ENCODE results near the gene PTPRM.

The PTPRM gene

DNA sequence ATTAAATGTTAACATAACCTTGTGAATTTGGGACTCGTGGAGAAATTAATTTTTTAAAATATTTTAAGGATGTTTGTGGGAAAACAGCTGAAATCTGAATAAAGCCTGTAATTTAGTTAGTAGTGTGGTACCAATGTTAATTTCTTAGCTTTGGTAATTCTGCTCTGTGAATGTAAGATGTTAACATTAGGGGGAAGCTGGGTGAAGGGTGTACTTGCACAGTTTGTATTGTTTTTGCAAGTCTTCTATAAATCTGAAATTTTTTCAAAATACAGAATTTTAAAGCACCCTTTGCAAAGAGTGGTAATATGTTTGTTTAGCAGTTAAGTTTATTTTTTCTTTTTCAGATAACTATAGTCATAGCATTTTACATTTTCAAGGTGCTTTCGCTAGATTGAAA is 4.5 kb downstream of the PTPRM start:
- Histone ChIP-seq H3K4me1 (ENCODE audit: control insufficient read depth, insufficient read depth, low read length) (peaks cover 6% of the 10 kb centered on the region; the same call in 1 of the 2 replicates), H3K9me3 (ENCODE audit: control insufficient read depth, insufficient read depth, low read depth, low read length) (no peaks in the 10 kb centered on the region), H3K27ac (ENCODE audit: extremely low read depth, low read depth, low read length) (no peak overlapping the region), H3K4me3 (ENCODE audit: low read depth, low read length) (no peak overlapping the region), H3K36me3 (ENCODE audit: control insufficient read depth in 2 of 2, insufficient read depth in 1 of 2, low read length in 2 of 2) (no peaks in the 10 kb centered on the region)
- ChIA-PET POLR2A (no interaction called here), CTCF (interaction anchor here (0.6 kb wide), 1 partner anchor 906 kb away, joined by 3 read pairs; no protein-coding TSS in a partner anchor)
- TF ChIP-seq SCRT1 (tag by site-specific recombination; IDR thresholded peaks at IDR 0.05; ENCODE audit: borderline replicate concordance) (no peak), ZNF529 (tag by site-specific recombination; IDR thresholded peaks at IDR 0.05; ENCODE audit: insufficient replicate concordance) (peak; percentile 92)

DNA sequence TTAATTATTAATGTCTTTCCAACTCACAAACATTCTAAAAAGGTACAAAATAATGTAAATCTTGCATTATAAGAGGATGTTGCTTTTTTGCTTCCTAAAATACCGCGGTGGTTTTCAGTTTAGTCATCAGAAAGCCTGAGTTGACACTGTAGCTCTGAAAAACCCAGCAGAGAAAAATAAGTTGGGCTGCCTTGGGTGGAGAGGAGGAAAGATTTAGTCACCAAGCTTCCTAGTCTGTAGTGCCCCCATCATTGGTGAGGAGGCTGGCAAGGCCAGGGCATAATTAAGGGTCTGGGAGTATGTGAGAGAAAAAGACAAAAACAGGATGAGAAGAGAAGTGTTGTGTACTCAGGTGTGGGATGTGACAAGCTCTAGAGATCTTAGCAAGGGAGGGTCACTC is 5.7 kb downstream of the PTPRM start:
- no peak overlapping the region for H3K4me3 ChIP-seq (ENCODE audit: low read depth, low read length)
- no peaks in the 10 kb centered on the region for H3K36me3 ChIP-seq (ENCODE audit: control insufficient read depth in 2 of 2, insufficient read depth in 1 of 2, low read length in 2 of 2)
- no peak overlapping the region for H3K27ac ChIP-seq (ENCODE audit: extremely low read depth, low read depth, low read length)
- no peaks in the 10 kb centered on the region for H3K9me3 ChIP-seq (ENCODE audit: control insufficient read depth, insufficient read depth, low read depth, low read length)
- H3K4me1 ChIP-seq (ENCODE audit: control insufficient read depth, insufficient read depth, low read length) = peaks cover 8% of the 10 kb centered on the region; the same call in 1 of the 2 replicates
- ChIA-PET POLR2A (no interaction called here), CTCF (no interaction called here)
- no peak for TF ChIP-seq OSR2 (tag by site-specific recombination; IDR thresholded peaks at IDR 0.05)
- TF ChIP-seq ZBTB1 (tag by site-specific recombination; IDR thresholded peaks at IDR 0.05) = no peak

DNA sequence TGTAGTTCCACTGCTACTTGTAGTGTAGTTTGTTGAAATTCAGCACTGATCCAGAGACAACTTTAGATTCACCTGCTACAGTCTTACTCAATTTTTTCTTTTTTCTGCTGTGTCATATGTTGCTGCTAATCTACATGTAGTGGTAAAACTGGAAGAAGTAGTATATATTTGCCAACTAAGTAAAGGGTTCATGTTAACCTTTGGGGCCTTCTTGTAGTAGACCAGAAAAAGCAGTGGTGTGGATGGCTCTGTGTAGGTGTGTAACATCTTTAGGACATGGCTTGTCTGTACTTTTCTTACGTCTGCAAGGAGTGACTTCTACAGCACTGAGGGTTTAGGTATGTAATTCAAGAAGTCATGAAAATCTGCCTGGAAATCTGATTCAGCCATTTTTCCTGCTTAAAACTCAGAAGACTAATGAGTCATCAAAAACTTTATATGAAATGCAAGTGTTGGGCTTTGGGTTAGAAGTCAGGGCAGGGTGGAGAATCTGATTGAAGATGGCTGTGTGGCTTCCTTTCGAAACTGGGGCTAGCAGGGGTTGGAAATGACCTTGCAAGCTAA is 8.4 kb downstream of the PTPRM start:
- ChIA-PET CTCF (interaction anchor here (0.6 to 3.0 kb wide), 3 partner anchors 9 to 549 kb away, joined by 5 to 17 read pairs (median 5); partner anchors contain the start of gene PTPRM), POLR2A (interaction anchor here (0.7 kb wide), 1 partner anchor 9 kb away, joined by 3 read pairs; no protein-coding TSS in a partner anchor)
- no peak overlapping the region for H3K4me3 ChIP-seq (ENCODE audit: low read depth, low read length)
- no peaks in the 10 kb centered on the region for H3K36me3 ChIP-seq (ENCODE audit: control insufficient read depth in 2 of 2, insufficient read depth in 1 of 2, low read length in 2 of 2)
- H3K27ac ChIP-seq (ENCODE audit: extremely low read depth, low read depth, low read length) = no peak overlapping the region
- peaks cover 8% of the 10 kb centered on the region; the same call in 1 of the 2 replicates for H3K4me1 ChIP-seq (ENCODE audit: control insufficient read depth, insufficient read depth, low read length)
- no peaks in the 10 kb centered on the region for H3K9me3 ChIP-seq (ENCODE audit: control insufficient read depth, insufficient read depth, low read depth, low read length)
- TF ChIP-seq ZNF23 (tag by site-specific recombination; IDR thresholded peaks at IDR 0.05; ENCODE audit: borderline replicate concordance) = no peak
- no peak for TF ChIP-seq ZNF248 (tag by site-specific recombination; IDR thresholded peaks at IDR 0.05)
- TF ChIP-seq, protein P1, sequence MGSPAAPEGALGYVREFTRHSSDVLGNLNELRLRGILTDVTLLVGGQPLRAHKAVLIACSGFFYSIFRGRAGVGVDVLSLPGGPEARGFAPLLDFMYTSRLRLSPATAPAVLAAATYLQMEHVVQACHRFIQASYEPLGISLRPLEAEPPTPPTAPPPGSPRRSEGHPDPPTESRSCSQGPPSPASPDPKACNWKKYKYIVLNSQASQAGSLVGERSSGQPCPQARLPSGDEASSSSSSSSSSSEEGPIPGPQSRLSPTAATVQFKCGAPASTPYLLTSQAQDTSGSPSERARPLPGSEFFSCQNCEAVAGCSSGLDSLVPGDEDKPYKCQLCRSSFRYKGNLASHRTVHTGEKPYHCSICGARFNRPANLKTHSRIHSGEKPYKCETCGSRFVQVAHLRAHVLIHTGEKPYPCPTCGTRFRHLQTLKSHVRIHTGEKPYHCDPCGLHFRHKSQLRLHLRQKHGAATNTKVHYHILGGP (tag by site-specific recombination; IDR thresholded peaks at IDR 0.05) = no peak
- TF ChIP-seq EGR2 (tag by site-specific recombination; IDR thresholded peaks at IDR 0.05; ENCODE audit: low read depth) = no peak
- TF ChIP-seq, protein P2, sequence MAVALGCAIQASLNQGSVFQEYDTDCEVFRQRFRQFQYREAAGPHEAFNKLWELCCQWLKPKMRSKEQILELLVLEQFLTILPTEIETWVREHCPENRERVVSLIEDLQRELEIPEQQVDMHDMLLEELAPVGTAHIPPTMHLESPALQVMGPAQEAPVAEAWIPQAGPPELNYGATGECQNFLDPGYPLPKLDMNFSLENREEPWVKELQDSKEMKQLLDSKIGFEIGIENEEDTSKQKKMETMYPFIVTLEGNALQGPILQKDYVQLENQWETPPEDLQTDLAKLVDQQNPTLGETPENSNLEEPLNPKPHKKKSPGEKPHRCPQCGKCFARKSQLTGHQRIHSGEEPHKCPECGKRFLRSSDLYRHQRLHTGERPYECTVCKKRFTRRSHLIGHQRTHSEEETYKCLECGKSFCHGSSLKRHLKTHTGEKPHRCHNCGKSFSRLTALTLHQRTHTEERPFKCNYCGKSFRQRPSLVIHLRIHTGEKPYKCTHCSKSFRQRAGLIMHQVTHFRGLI (tag by site-specific recombination; IDR thresholded peaks at IDR 0.05) = peak; percentile 19; the same call in 1 of the 2 replicates
- TF ChIP-seq ZNF19 (tag by site-specific recombination; IDR thresholded peaks at IDR 0.05; ENCODE audit: low read depth) = no peak
- TF ChIP-seq ZNF473 (tag by site-specific recombination; IDR thresholded peaks at IDR 0.05) = no peak
- TF ChIP-seq ZSCAN23 (tag by site-specific recombination; IDR thresholded peaks at IDR 0.05) = no peak

DNA sequence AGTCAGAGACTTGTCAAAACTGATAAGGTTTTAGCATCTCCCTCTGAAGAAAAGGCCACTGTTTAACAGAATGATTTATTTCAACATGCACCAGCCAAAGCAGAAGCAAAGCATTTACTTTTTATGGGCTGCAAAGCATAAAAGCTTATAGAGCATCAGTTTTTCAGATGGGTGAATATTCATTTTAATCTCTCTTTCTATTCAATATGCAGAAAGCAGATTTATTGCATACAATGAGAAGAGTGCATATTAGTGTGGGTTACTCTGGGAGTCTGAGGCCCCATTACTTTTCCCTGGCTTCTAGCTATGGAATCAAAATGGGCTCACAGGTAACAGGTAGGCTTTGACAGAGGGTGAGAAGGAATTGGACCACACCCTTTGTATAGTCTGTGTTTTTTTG is 9.0 kb downstream of the PTPRM start:
- Histone ChIP-seq H3K4me1 (ENCODE audit: control insufficient read depth, insufficient read depth, low read length) (peaks cover 8% of the 10 kb centered on the region; the same call in 1 of the 2 replicates), H3K36me3 (ENCODE audit: control insufficient read depth in 2 of 2, insufficient read depth in 1 of 2, low read length in 2 of 2) (no peaks in the 10 kb centered on the region), H3K27ac (ENCODE audit: extremely low read depth, low read depth, low read length) (no peak overlapping the region), H3K9me3 (ENCODE audit: control insufficient read depth, insufficient read depth, low read depth, low read length) (no peaks in the 10 kb centered on the region), H3K4me3 (ENCODE audit: low read depth, low read length) (no peak overlapping the region)
- no peak for TF ChIP-seq ZBTB1 (tag by site-specific recombination; IDR thresholded peaks at IDR 0.05)
- TF ChIP-seq OSR2 (tag by site-specific recombination; IDR thresholded peaks at IDR 0.05) = no peak
- TF ChIP-seq, protein P2 (tag by site-specific recombination; IDR thresholded peaks at IDR 0.05) = 0 out of 2 replicates have a peak, but pooled peaks have one; percentile 0
- no peak for TF ChIP-seq SCRT1 (tag by site-specific recombination; IDR thresholded peaks at IDR 0.05; ENCODE audit: borderline replicate concordance)
- TF ChIP-seq REPIN1 (tag by site-specific recombination; IDR thresholded peaks at IDR 0.05; ENCODE audit: low read depth) = no peak
- TF ChIP-seq, protein P3, sequence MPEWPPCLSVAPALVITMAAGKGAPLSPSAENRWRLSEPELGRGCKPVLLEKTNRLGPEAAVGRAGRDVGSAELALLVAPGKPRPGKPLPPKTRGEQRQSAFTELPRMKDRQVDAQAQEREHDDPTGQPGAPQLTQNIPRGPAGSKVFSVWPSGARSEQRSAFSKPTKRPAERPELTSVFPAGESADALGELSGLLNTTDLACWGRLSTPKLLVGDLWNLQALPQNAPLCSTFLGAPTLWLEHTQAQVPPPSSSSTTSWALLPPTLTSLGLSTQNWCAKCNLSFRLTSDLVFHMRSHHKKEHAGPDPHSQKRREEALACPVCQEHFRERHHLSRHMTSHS (tag by site-specific recombination; IDR thresholded peaks at IDR 0.05) = no peak
- TF ChIP-seq, protein P4, sequence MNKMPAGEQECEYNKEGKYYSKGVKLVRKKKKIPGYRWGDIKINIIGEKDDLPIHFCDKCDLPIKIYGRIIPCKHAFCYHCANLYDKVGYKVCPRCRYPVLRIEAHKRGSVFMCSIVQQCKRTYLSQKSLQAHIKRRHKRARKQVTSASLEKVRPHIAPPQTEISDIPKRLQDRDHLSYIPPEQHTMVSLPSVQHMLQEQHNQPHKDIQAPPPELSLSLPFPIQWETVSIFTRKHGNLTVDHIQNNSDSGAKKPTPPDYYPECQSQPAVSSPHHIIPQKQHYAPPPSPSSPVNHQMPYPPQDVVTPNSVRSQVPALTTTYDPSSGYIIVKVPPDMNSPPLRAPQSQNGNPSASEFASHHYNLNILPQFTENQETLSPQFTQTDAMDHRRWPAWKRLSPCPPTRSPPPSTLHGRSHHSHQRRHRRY (tag by site-specific recombination; IDR thresholded peaks at IDR 0.05) = no peak
- ChIA-PET CTCF (interaction anchor here (0.6 to 3.0 kb wide), 3 partner anchors 9 to 549 kb away, joined by 5 to 17 read pairs (median 5); partner anchors contain the start of gene PTPRM), POLR2A (interaction anchor here (0.7 kb wide), 1 partner anchor 10 kb away, joined by 3 read pairs; no protein-coding TSS in a partner anchor)

Measured in HEK293 (cell line).